B cell (primary cell): ENCODE results near the gene APBA2.

Experiments used
- CTCF ChIP-seq: fragments of 200-600 bp; IDR thresholded peaks from one replicate; pipeline ENCODE4 v1.8.0; 2022; ENCODE audit warnings: antibody characterized with exemption, mild to moderate bottlenecking
- EZH2 ChIP-seq: IDR thresholded peaks from 2 replicates; pipeline ENCODE4 v1.6.1; 2012; ENCODE audit warnings: borderline replicate concordance, low read depth, mild to moderate bottlenecking, moderate library complexity, low read length; ENCODE audit not compliant: insufficient read depth, poor library complexity, severe bottlenecking

DNA sequence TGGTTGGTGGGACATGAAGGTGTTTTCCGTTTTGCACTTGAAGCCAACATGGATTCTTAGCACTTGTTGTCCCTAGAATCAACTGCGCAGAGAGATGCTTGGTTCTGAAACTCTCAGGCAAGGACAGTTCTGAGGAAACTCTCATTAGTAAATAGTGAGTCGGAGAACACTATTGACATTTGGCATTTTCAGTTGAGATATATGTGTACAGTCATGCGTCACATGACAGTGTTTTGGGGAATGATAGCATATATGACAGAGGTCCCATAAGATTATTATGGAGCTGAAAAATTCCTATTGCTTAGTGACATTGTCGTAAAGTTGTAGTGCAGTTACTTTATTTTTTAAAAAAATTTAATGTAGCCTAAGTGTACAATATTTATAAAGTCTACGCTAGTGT, 5.8 kb downstream of the APBA2 start:
- TF ChIP-seq CTCF (no peak), EZH2 (no peak)
